ENCODE results near the gene CHN2.

GRCh38 chr7:29147821-29148220 lies 46.8 kb upstream of the CHN2 start:
- no peak for TF ChIP-seq POLR2A (IDR thresholded peaks at IDR 0.05; ENCODE audit: low read depth, low read length)
- no peak for TF ChIP-seq POLR2AphosphoS5 (IDR thresholded peaks at IDR 0.05; ENCODE audit: low read depth, low read length)

Measured in GM12892 (cell line).